ENCODE data around the gene COL10A1. TPM values are rescaled to one million over a fixed set of nuclear protein-coding genes. Genes with fewer than 3 reads are reported as not detected.

Gene COL10A1
- total and polyA plus RNA-seq, 10 donors: 0.02 to 3.4 (median 1.1) TPM; not detected in 1

GRCh38 chr6:116127771-116128493, 2.0 kb upstream of the COL10A1 start:
- Histone ChIP-seq H3K4me3 (no peak overlapping the region), H3K4me1 (no peaks in the 10 kb centered on the region), H3K36me3 (peaks cover 0 to 42% (median 5%) of the 10 kb centered on the region in 6 donors), H3K27ac (no peak overlapping the region), H3K27me3 (replicated peaks in 1 of 7) (no peaks in the 10 kb centered on the region), H3K9me3 (no peaks in the 10 kb centered on the region)
- TF ChIP-seq POLR2AphosphoS5 (IDR thresholded peaks at IDR 0.05): no peak
- TF ChIP-seq POLR2A (IDR thresholded peaks at IDR 0.05): no peak
- no peak for TF ChIP-seq CTCF (IDR thresholded peaks at IDR 0.05 in 8 of 11, conservative IDR thresholded peaks at IDR 0.05 in 3 of 11)
- WGBS, 5 donors: 89 to 94% (median 91%) methylated on average over 2 of the region's 2 CpGs
- intact Hi-C loops (cut with DNase I; ENCODE audit: low total_unique reads): no loop called here
- DNase-seq: no peak

- peaks cover 0 to 77% (median 11%) of the 10 kb centered on the region in 6 donors for H3K36me3 ChIP-seq
- H3K9me3 ChIP-seq: no peaks in the 10 kb centered on the region
- intact Hi-C loops (cut with DNase I; ENCODE audit: low total_unique reads): no loop called here
- DNase-seq: peak; percentile 71
- H3K27ac ChIP-seq: no peak overlapping the region
- 92 to 100% (median 96%) methylated on average over 1 to 3 of the region's 3 CpGs for WGBS, 5 donors
- no peak for TF ChIP-seq CTCF (IDR thresholded peaks at IDR 0.05 in 8 of 11, conservative IDR thresholded peaks at IDR 0.05 in 3 of 11)
- TF ChIP-seq POLR2A (IDR thresholded peaks at IDR 0.05): no peak
- H3K27me3 ChIP-seq (replicated peaks in 1 of 7): no peaks in the 10 kb centered on the region
- H3K4me3 ChIP-seq: no peak overlapping the region
- H3K4me1 ChIP-seq: no peaks in the 10 kb centered on the region
Measured at GRCh38 chr6:116120430-116120829, 5.5 kb downstream of the COL10A1 start.

- no peaks in the 10 kb centered on the region for H3K4me1 ChIP-seq
- H3K27me3 ChIP-seq (replicated peaks in 1 of 7): no peaks in the 10 kb centered on the region
- peaks cover 3 to 90% (median 21%) of the 10 kb centered on the region in 6 donors for H3K36me3 ChIP-seq
- no peak for DNase-seq
- H3K9me3 ChIP-seq: no peaks in the 10 kb centered on the region
- no peak overlapping the region for H3K4me3 ChIP-seq
- no peak for TF ChIP-seq CTCF (IDR thresholded peaks at IDR 0.05 in 8 of 11, conservative IDR thresholded peaks at IDR 0.05 in 3 of 11)
- no peak for TF ChIP-seq POLR2A (IDR thresholded peaks at IDR 0.05)
- no peak for TF ChIP-seq POLR2AphosphoS5 (IDR thresholded peaks at IDR 0.05)
- no peak overlapping the region for H3K27ac ChIP-seq
- intact Hi-C loops (cut with DNase I; ENCODE audit: low total_unique reads): no loop called here
Measured at GRCh38 chr6:116118608-116119007, 7.3 kb downstream of the COL10A1 start.

- Histone ChIP-seq H3K9me3 (no peaks in the 10 kb centered on the region), H3K36me3 (peaks cover 4 to 100% (median 38%) of the 10 kb centered on the region in 6 donors), H3K4me1 (no peaks in the 10 kb centered on the region), H3K27me3 (replicated peaks in 1 of 7) (no peaks in the 10 kb centered on the region), H3K4me3 (no peak overlapping the region), H3K27ac (no peak overlapping the region)
- TF ChIP-seq POLR2AphosphoS5 (IDR thresholded peaks at IDR 0.05) (no peak), CTCF (IDR thresholded peaks at IDR 0.05 in 8 of 11, conservative IDR thresholded peaks at IDR 0.05 in 3 of 11) (no peak), POLR2A (IDR thresholded peaks at IDR 0.05) (no peak)
- DNase-seq: no peak
- 74 to 93% (median 92%) methylated on average over 2 of the region's 2 CpGs for WGBS, 5 donors
- intact Hi-C loops (cut with DNase I; ENCODE audit: low total_unique reads): no loop called here
Measured at GRCh38 chr6:116115781-116116180, 10.2 kb downstream of the COL10A1 start.
